HUDEP-2 (cell line): ENCODE measurements around the gene LRFN2.

Source experiments
- DNase-seq, 76 experiments: peaks; one replicate each; lab custom pipeline; 2025; ENCODE audit not compliant: unreplicated experiment in 76 of 76; lab: John Stamatoyannopoulos, UW

Gene LRFN2

GRCh38 chr6:40588070-40588384 is 863 bp upstream of the LRFN2 start:
- no peak for DNase-seq

GRCh38 chr6:40586369-40587201 is 579 bp downstream of the LRFN2 start:
- DNase-seq: no peak

DNA sequence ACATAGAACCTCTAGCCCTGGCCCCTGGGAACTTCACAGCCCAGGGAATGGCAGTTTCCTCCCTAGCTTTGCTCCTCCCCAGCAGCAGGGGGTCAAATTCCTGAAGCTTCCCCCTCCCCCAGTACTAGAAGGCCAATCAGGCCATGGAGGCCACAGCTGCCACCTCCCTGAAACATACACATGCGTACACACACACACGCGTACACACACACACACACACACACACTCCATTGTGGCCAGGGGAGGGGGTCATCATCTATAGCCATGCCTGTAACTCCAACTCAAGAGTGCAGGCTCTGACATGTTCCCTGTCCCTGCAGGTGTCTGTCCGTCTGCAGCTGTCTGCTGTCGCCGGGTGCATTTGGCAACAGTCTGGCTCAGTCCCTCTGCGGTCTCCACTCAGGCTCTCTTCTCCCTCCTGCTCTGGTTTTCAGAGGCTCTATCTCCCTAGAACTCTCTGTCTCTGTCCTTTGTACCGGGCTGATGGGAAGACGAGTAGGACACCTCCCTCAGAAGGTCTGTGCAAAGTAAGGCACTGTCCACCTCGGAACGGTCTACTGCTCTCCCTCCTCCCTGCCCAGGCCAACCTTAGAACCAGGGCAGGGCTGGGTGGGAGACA is 1.4 kb downstream of the LRFN2 start:
- DNase-seq: no peak

DNA sequence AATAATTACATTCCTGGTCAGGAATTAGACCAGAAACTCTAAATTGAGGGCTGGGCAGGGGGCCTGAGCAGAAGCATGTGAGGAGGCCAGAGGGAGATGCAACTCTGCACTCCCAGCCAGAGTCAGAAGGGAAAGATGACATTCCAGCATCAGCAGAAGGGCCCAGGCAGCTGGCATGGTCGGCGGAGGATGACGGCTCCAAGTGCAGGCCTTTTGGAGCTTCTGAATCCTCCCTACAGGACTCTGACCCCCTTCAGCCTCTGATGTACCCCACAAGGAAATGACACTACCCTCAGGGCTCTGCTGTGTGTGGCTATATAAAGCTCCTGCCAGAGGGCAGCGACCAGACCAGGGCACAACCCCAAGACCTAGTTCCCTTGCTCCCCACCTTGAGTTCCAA is 1.9 kb downstream of the LRFN2 start:
- DNase-seq: no peak

GRCh38 chr6:40584741-40585140 is 2.4 kb downstream of the LRFN2 start:
- no peak for DNase-seq

GRCh38 chr6:40583709-40584108 is 3.5 kb downstream of the LRFN2 start:
- DNase-seq: no peak

DNA sequence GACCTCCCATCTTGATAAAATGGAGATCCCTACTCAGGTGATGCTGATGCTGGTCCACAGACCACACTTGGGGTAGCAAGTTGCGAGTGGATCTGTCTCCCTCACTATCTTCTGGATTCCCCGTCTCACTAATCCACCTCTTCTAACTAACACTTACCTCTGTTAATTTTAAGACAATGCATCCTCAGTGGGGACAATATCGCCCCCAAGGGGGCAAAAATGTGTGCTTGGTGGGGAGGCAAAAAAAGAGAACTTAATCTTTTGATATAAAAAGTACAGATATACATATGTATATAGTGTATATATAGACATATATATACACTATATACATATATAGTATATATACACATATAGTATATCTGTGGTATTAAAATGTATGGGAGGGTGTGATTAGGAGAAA is 4.3 kb downstream of the LRFN2 start:
- no peak for DNase-seq

GRCh38 chr6:40579101-40579500 is 8.1 kb downstream of the LRFN2 start:
- no peak for DNase-seq

DNA sequence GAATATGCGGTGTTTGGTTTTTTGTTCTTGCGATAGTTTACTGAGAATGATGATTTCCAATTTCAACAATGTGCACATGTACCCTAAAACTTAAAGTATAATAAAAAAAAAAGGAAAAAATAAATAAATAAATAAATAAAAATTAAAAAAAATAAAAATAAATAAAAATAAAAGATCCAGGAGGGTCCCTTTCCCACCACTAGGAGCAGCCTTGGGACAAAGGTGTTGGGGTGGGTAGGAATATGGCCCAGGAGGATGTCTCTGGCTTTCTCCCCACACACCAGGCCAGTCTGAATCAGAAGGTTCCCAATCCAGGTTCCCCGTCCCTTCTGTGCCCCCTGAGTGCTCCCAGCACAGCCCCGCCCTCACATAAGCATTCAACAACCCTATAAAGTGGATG is 9.5 kb downstream of the LRFN2 start:
- DNase-seq: no peak

DNA sequence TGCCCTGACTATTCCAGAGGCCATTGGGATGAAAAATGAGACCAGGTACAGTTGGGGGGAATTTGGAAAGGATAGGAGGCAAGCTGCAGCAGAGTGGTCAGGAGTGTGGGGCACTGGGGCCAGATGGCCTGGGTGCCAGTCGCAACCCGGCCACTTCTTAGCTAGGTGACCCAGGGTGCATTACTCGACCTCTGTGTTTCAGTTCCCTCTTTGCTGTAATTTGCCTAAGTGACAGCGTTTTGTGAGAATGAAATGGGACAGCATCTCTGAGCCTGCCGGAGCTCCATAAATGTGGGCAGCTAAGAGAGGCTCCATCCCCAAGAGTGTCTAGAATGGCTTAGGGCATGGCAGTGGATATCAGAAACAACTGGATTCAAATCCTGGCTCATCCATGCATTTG is 13.9 kb downstream of the LRFN2 start:
- no peak for DNase-seq

- DNase-seq: no peak
Measured at GRCh38 chr6:40569162-40569910, 17.8 kb downstream of the LRFN2 start.

DNA sequence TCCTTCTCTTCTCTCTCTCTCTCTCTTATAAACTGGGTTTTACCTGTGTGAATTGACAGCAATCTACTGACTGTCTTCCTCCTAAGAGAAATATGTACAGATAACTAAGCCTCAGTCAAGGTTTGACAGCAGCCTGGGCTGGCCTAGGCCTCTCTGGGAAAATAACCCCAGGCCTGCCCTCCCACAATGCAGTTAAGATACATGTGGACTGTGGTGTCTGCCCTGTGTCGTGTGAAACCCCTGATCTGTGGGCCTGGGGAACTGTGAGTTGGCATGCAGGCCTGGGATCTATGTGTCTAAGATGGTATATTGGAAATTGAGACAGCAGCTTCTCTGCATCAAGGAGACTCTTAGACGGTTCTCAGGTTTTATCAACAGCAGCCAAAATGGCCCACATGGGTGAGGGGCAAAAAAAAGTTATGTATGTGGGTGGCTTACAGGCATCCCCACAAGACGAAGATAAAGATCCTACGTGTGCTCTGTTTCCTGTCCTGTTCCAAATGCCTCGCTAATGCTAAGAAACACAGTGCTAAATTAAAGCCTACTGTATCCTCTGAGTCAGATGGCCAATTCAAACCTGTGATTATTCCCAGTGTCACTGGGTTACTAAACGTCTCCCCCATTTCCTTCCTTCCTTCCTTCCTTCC is 19.0 kb downstream of the LRFN2 start:
- no peak for DNase-seq

DNA sequence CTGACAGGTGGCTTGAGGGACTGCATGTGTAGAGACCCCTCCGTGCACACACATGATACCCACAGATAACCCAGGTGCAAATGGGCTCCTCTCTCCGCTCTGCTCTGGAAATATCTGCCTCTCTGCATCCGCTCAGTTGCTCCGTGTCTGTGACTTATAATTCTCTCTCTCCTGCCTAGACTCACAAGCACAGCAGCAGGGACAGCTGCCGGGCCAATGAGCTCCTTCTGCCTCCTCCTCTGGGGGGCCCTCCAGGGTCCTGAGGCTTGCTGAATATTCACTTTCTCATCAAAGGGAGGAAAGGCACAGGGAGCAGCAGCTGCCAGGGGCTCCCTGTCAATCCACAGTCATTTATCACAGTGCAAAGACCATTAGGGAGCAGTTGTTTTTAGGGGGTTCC is 24.1 kb downstream of the LRFN2 start:
- no peak for DNase-seq

DNA sequence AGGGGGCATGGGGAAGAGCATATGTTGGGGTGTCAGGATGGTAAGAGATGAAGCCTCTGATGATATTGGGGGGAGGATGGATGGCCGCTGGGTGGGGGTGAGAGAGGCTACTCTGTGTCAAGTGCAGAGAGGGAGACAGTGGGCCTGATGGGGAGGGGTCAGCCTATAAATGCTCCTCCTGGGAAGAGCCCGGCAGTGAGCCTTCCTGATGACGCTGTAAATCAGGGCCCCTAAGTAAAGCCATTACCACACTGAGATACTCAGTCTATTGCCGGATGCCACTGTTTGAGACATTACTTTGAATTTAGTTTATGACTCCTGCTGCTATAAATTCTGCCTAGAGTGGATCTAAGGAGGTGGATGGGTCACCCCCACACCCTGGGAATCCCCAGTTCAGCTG is 28.1 kb downstream of the LRFN2 start:
- DNase-seq: no peak

GRCh38 chr6:40558102-40558501 is 29.1 kb downstream of the LRFN2 start:
- no peak for DNase-seq

DNA sequence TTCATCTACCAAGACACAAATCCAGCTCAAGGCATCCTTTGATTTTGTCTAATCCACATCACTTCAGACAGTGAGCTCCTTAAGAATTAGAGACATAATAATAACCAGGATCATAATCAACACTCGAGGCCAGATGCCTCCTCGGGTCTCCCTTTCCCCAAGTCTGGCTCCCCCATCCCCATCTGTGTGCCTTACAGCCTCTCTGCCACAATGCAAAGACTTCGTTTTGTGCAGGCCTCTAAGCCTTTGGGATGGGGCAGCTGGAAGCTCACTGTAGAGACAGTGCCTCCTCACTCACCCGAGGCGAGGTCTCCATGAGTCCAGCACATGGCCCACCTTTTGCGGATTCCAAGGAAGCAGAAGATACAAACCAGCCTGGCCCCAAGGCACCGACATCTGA is 30.3 kb downstream of the LRFN2 start:
- no peak for DNase-seq

DNA sequence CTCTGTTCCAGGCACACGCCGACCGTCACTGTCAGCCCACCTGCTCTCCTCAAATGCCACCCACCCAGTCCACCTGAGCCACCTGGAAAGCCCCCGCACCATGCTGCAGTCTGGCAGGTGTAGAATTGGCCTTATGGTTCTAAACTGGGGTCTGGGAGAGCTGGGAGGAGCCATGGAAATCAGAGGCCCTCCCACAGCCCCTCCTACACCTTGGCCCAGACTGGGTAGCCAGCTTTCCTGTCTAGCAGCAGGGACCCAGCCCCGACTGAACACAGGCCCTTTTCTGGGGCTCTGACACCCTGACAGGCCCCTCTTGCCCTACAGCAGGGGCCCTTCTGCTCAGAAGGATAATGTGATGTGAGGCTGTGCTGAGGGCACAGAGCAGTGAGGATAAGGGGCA is 31.1 kb downstream of the LRFN2 start:
- no peak for DNase-seq

DNA sequence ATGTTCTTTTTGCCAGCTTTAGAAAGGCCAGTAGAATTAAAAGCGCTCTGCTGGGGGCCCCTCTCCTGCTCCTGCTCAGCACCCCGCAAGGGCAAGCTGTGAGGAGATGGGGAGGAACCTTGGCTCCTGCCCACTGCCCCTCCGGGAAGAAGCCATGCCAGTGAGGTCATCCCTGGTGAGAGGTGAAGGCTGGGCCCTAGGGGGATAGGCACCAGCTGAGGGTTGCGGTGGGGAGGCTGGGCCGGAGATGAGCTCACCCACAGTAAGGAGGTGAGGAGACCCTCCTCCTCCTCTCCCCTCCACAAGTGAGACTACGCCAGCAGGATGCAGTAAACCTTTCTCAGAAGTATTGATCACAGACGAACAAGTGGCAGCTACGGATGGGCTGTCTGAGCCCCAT is 32.1 kb downstream of the LRFN2 start:
- no peak for DNase-seq

DNA sequence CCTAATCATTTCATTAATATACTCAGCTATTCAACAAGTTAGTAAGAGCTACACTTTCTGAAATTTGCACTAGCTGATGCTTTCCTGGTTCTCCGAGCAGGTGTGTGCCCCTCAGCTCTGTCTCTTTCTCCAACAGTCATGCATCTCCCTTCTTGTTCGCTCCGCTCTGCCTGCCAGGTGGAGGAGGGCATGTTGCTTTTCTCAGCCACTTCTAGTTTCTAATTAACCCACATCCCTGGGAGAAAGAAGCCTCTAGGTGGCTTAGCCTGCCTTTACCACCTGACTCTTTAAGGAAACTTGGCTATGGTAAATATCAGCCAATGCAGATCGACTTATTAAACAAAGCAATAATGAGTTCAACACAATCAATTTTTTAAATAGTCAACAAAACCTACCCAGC is 34.2 kb downstream of the LRFN2 start:
- no peak for DNase-seq

GRCh38 chr6:40551966-40552505 is 35.1 kb downstream of the LRFN2 start:
- DNase-seq: no peak
